HG02870 (cell line): ENCODE measurements around the gene PSME3IP1.

Experiments used
- ATAC-seq: cut with Tn5 transposase; IDR thresholded peaks from one replicate; pipeline ENCODE4 v1.9.1; 2021; ENCODE audit warnings: mild to moderate bottlenecking, moderate library complexity; ENCODE audit not compliant: unreplicated experiment

Gene PSME3IP1

DNA sequence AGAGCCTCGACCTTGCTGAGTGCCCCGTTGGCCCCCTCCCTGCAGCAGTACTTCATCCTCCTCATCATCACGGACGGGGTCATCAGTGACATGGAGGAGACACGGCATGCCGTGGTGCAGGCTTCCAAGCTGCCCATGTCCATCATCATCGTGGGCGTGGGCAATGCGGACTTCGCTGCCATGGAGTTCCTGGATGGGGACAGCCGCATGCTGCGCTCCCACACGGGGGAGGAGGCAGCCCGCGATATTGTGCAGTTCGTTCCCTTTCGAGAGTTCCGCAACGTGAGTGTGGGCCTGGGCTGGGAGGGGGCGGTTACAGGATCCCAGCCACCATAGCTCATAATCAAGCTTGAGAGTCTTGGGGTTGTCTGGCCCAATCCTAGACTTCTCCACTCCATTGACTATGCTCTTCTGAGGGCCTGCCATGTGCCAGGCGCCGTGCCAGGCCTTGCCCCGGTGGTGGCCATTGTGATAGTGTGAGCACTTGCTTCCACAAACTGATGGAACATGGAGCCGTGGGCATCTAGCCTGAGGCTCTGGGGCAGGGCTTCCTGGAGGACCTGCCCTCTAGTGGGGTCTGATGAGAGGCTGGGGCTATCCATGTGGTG is 39.7 kb downstream of the PSME3IP1 start:
- ATAC-seq, result no peak

DNA sequence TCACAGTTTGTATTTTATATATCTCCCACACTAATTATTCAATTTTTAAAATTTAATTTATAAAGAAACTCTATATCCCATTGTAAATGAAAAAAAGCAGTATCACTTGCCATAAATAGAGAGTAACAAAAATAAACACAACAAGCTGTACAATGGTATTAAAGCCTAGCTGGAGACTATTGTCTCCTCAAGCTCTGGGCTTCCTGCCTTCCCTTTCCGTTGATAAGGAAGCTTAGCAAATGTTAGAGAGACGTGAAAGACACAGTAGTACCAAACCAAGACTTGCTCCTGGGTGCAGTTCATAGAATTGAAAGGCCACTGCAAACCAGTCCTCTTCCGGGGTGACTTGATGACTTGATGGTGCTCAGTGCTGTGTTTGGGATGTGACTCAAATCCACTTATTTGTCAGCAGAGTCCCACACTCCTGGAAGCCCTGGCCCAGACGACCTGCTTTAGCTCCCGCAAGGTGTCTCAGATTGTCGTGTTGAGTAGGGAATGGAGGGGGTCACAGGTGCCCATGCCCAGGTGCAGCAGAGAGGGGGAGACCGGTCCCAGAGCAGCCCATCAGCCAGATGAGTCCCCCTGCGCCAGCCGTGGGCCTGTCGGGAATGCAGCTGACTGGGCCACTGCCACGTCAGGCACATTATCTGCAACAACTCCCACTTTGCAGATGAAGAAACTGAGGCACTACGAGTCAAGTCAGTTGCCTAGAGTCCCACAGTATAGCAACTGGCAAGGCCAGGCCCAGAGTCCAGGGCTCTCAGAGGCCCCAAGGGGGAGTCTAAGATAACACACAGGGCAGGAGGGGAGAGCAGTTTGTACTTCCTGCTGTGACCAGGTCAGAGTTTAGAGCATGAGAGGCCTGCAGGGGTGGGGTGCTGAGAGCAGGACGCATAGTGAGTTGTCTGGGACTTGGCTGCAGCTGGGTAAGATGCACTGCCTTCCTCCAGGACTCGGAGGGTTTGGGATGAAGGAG is 40.5 kb downstream of the PSME3IP1 start:
- ATAC-seq, result no peak

DNA sequence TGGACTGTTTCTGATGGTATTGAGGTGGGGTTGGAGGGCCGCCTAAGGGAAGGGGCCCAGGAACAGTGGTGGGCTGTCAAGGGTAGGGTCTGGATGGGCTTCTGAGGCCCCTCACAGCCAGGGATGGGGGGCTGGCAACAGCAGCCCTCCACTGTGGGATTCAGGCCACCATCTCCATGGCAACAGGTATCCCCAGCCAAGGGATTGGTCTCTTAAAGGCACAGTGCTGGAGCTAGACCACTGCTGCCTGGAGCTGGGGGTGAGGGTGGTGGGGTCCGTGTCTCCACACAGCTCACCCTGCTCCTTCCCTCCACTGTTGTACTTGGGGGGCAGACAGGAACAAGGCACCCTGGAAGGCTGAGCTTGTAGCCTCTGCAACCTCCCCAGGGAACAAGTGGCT is 41.8 kb downstream of the PSME3IP1 start:
- no peak for ATAC-seq

DNA sequence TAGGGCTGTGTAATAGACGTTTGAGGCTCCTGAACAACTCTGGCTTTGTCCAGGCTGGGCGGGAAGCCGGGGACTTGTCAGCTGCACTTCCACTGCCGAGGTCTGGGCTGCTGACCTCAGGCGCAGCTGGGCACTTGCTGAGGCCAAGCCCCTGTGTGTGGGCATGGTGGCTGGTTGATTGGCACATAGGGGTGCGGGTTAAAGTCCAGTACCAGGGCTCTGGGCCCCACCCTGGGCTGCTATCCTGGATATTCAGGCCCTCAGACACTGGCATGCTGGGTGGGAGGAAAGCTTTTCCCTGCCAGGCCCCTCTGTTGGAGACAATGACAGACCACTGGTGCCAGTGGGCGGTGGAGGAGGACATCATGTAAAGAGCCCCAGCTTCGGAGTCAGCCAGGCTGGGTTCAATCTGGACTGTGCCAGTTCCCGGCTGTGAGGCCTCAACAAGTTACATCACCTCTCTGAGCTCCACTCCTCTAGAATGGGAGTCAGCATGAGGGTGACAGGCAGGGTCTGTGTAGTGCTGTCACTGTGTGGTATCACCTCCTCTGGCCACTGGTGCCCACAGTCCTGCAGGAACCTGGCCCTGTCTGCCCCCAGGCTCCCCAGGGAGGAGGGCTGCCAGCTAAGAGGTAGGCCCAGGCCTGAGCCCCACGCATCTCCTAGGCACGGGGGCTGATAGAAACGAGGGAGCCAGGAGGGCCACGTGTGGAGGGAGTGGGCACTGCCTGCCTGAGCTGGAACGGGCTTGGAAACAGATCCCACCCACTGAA is 42.5 kb downstream of the PSME3IP1 start:
- no peak for ATAC-seq

DNA sequence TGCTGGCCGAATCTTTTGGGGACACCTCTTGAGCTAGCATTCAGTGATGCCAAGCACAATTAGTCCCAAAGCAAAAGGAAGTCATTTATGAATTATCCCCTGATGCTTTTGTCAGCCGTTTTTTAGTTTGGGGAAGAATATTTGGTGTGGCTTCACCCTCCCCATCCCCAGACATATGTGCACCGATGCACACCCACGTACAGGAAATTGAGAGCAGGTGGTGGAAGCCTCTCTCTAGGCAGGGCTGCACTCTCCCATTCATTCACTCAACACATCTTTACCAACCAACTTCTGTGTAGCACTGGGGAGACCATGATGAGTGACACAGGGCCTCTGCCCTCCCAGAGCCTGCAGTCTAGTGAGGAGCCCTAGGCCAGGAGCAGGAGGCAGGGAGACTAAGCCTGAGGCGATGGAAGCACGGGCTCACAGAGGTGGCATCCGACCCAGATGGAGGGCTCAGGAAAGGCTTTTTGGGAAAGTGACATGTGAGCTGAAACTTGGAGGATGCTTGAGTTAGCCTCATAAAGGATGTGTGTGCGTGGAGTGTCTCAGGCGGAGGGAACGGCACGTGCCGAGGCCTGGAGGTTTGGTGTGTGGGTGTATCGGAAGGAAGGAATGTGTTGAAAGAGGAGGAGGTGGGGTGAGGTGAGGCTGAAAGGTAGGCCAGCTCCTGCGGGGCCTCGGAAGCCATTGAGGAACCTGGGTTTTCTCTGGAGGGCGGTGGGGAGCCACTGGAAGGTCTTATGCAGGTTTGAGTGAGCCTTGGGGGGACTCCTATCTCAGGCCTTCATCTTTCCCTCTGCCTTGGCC is 43.8 kb downstream of the PSME3IP1 start:
- peak; percentile 57 for ATAC-seq

DNA sequence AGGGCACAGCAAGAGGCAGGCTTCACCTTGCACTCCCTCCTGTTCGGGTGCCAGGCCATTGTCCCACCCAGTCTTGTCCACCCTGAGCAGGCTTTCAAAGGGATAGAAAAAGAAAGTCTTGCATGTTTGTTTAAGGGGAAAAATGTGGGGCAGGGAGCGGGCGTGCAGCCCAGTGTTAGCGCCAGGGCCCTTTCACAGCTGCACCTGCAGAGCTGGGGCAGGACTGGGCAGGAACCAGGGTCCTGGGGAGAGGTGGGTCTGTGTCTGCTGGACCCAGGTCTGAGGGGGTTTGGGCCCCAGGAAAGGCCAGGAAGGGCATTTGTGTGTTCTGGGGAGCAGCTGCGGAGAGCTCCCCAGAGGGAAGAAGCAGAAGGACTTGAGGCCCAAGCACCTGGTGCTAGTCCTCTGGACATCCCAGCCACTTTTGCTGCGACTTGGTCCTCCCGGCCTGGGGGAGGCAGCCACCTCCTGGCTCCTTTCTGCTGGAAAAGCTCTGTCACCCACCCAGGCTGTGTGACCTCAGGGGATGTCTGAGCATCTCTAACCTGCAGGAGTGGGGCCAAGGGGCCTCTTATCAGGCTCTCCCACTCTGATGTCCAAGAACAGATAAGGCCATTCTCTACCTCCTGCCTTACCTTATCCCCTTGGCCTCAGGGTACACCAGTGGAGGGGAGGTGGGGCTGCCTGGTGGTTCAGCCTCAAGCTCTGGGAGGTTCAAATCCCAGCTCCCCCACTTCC is 44.7 kb downstream of the PSME3IP1 start:
- ATAC-seq, result no peak

DNA sequence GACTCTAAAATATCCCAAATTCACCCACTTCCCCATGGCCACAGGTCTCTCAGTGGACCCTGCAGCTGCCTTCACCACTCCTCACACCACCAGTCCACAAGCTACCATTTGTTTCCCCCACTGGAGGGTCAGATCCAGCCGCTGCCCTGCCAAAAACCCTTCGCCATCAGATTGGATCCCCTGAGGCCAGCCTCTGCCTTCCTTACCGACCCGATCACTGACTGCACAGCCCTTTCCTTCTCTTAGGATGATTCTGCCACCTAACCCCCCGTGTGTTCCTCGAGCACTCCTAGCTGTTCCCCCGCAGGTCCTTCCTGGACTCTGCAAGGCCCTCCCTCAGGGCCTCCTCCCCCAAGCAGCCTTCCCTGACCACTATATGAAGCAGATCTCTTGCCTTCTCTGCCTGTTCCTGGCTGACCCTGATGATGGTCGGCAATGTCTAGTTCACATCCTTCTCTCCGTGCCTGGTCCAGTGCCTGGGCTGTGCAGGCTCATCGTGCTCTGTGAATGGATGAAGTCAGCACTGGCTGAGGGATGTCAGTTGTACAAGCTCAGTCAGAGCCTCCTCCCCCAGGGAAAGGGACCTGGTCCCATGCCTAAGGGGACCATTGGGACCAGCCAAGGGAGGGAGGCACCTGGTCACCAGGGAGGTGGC is 47.4 kb downstream of the PSME3IP1 start:
- ATAC-seq, result no peak

DNA sequence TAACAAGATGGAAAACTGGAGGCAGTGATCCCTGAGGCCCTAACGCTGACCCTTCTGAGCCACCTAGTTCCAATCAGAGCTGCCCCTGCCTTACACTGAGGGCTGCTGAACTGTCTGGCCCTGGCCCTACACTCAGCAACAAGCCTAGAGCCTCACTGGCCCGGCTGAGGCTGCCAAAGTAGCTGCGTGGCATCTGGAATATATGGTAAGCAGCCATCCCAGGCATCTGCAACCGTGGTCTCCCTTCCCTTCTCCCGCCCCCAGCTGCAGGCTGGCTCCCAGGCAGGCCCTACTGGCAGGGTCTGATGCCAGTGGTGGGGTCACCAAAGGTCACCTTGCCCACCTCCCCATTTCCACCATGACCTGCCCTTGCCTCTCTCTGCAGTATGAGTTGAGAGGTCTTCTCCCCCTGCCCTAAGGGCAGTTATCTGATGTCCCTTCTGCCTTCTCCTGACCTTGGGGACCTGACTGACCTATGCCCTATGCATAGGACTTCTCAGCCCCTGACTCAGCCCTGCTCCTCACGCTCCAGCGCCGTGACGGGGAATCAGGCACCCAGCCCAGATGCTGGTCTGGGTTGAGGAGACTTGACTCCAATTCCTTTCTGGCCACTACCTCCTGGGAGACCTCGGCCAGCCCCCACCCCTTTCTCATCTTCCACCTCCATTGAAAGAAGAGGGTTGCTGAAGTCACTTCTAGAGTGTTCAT is 48.1 kb downstream of the PSME3IP1 start:
- no peak for ATAC-seq

DNA sequence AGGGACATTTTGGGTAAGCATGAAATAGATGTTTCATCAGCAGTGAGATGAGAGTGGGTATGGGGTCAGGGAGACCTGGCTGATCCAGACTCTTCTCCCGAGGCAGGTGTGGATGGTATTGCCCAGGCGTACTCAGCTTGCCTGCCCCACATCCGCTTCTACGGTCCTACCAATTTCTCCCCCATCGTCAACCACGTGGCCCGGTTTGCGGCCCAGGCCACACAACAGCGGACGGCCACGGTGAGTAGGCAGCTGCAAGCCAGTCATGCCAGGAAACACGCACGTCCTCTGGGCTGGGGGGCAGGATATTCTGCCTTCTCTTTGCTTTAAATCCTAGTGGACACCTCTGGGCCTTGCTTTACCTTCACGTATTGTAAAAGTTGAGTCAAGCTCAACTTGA is 48.8 kb downstream of the PSME3IP1 start:
- no peak for ATAC-seq

DNA sequence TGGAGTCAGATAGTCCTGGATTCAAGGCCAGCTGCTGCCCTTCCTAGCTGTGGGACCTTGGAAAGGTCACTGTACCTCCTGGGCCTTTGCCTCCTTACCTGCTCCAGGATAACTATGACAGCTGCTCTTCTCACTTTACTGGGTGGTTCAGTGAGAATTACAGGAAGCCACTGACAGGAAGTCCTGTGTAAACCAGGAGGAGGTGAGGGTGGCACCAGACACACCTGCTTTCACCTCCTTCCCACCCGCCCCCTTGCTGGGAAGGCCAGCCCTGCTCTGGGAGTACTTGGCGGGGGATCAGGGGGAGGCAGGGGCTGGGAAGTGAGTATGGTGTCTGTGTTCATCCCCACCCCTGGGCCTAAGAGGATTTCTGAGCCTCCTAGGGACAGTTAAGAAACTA is 50.9 kb downstream of the PSME3IP1 start:
- no peak for ATAC-seq

DNA sequence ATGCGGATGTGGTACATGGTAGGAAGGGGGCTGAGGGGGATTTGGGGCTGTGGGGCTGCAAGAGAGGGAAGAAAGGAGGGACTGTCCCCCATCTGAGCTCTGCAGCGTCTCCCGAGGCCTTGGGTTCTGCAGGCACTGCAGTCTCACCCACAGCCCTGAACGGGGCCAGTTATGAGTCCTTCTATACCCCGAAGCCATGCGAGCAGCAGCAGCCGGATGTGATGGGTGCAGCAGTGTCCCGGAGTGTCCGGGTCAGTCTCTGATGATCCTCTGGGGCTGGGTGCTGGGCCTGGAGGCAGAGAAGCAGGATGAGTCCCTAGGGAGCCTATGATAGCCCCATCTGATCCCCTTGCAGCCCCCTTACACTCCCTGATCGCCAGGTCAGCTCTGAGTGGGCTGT is 52.0 kb downstream of the PSME3IP1 start:
- no peak for ATAC-seq

DNA sequence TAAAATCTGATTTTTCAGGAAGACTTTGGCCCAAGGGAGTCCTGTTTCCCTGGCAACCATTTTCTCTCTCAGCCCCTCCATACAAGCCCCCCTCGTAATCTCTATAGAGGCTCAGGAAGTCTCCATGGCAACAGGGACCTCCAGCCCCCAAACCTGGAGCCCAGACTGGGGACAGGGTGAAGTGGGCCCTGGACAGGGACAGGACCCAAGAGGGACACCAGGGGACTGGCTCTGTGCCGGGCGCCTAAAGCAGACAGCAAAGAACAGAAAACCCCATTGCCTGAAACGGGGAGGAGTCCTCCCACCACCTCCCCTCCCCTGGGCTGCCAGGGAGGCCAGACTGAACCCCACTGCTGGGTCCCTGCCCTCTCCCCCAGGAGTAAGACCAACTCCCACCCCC is 52.8 kb downstream of the PSME3IP1 start:
- ATAC-seq, result no peak

DNA sequence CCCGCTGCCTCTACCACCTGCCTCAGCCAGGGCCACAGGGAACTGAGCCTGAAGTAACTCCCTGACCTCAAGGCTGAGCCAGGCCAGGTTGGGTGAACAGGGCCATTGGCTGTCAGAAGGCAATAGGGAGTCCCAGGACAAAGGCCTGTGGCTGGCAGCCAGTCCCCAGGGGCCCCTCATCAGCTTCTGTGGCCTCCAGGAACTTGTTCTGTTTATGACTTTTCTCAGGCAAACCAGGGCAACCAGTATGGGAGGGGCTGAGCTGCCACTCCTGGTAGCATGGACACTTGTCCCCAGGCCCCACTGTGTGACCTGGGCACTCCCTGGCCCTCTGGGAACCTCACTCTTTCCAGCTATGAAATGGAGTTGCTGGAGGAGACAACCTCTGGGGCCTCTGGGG is 53.4 kb downstream of the PSME3IP1 start:
- no peak for ATAC-seq

DNA sequence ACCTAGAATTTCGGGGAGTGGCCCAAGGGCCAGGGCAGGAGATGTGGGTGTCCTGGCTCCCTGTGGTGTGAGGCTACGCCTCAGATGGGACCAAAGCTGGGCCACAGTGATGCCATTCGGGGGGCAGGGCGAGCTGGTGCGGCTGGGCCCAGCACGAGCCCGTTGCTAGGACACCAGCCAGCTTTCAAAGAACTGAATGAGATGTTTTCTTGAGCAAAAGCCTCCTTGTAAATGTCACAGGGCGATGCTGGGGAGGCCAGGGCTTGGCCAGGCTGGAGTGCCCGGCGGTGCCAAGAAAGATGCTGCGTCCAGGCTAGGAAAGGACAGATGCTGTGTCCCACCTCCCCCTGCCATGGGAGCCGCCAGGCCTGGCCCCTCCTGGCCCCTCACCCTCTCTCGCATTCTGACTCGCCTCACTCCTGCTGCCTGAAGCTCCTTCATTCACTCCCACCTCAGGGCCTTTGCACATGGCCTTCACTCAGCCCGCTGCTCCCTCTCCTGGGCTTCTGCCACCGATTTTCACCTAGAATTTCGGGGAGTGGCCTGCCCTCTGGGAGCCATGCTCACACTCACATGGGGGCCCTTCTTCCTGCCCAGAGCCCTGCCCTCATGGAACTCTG is 54.4 kb downstream of the PSME3IP1 start:
- no peak for ATAC-seq

DNA sequence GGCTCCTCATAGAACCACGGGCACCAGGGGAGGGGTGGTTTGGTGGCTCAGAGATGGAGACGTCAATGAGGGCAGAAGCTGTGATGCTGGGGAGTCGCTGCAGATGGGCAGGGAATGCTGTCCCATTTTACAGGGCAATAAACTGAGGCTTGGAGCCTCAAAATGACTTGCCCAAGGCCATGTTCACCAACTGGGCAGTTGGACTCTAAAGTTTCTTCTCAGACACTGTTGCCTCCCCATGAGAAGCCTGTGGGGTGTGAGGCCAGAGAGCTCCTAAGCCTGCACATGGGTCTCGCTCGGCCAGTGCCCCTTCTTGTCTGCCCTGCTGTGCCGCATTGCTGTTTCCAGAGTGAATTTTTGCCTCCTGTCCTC is 54.9 kb downstream of the PSME3IP1 start:
- no peak for ATAC-seq

DNA sequence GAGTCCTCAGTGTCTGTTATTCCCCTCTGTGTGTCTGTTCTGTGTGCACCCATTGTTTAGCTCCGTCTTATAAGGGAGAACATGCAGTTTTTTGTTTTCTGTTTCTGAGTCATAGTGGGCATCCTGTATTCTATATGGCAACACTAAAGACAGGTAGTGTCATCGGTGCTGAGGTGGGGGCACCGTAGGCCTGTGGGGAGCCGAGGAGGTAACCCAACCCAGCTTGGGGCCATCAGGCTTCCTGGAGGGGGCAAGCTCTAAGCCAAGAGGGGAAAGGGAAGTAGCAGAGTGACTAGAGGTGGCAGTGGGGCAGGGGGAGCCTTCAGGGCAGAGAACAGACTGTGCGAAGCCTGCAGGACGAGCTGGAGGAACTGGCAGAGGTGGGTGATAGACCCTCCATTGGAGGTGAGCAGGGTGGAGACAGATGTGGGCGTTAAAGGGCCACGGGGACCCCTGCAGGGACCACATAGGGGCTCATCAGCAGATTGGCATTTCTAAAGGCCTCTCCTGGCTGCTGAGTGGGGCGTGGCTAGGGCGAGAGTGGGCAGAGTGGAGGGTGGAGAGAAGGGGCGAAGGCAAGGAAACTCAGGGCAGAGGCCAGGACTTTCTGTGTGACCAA is 57.0 kb downstream of the PSME3IP1 start:
- ATAC-seq, result no peak

DNA sequence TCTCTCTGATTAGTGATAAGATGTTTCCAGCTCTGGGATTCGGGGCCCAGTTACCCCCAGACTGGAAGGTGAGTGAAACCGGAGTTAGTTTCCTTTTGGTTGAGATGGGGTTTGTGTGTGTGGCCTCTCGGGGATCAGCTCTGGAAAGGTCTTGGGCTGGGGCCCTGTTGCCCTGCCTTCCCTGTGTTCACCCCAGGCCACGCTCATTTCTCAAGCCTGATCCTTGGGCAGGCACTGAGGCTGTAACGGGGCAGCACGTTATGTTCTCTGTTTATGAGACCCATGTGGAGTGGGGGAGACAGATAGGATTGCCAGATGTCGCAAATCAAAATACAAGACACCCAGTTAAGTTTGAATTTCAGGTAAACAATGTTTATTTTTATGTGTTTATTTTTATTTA is 58.0 kb downstream of the PSME3IP1 start:
- no peak for ATAC-seq
